SK-N-MC (cell line): ENCODE measurements around the gene ZHX3.

ENCODE experiments used
- EZH2 ChIP-seq: fragments of 200-600 bp; sonication (generic); IDR thresholded peaks from one replicate; pipeline ENCODE4 v1.6.1; 2017; ENCODE audit warnings: antibody characterized with exemption
- FOXP2 ChIP-seq: optimal IDR thresholded peaks from 2 replicates; pipeline ENCODE3; 2011; ENCODE audit warnings: mild to moderate bottlenecking, moderate library complexity; ENCODE audit not compliant: insufficient read depth; ENCODE audit errors: extremely low read length, control extremely low read depth
- POLR2AphosphoS5 ChIP-seq: IDR thresholded peaks from 2 replicates; pipeline ENCODE4 v1.6.1; 2012; ENCODE audit warnings: mild to moderate bottlenecking, low read depth, low read length, borderline replicate concordance

DNA sequence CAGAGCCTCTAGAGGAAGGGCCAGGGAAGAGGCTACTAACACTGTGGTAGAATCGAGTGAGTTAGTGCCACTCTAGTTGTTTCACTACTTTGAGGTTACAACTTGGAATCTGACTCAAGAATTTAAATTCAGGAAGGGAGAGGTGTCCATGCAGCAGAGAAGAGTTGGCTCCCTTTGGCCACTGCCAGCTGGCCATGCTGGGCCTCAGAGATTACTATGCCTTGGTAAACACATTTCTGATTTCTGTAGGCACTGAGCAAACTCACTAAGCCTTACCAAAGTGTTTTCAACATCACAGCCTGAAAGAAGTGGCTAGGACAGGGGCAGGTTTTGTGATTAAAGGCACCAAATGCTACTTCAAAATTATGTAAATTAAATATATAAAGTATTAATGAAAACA is 61.9 kb downstream of the ZHX3 start:
- TF ChIP-seq POLR2AphosphoS5 (no peak), EZH2 (no peak), FOXP2 (no peak)
